Mucosa of stomach (tissue), 1 donor: ENCODE results near the gene EMD.

Experiments used
- H3K27me3 ChIP-seq: one replicate; pipeline ENCODE4 v1.7.0; 2013; ENCODE audit warnings: mild to moderate bottlenecking, low read length; ENCODE audit not compliant: control insufficient read depth, insufficient read depth
- H3K36me3 ChIP-seq: one replicate; pipeline ENCODE4 v1.7.0; 2013; ENCODE audit warnings: low read length; ENCODE audit not compliant: control insufficient read depth, insufficient read depth
- H3K4me1 ChIP-seq: one replicate; pipeline ENCODE4 v1.7.0; 2013; ENCODE audit warnings: mild to moderate bottlenecking, low read length; ENCODE audit not compliant: control insufficient read depth, insufficient read depth
- H3K4me3 ChIP-seq: one replicate; pipeline ENCODE4 v1.7.0; 2013; ENCODE audit warnings: low read length
- H3K9ac ChIP-seq: one replicate; pipeline ENCODE4 v1.7.0; 2013; ENCODE audit warnings: mild to moderate bottlenecking, low read length, moderate library complexity
- H3K9me3 ChIP-seq: one replicate; pipeline ENCODE4 v1.7.0; 2013; ENCODE audit warnings: mild to moderate bottlenecking, low read length, moderate library complexity; ENCODE audit not compliant: control insufficient read depth
- donor health status: Pancreatic carcinoma.

EMD gene

GRCh38 chrX:154357205-154357604 lies 21.9 kb upstream of the EMD start:
- H3K9ac ChIP-seq: no peak overlapping the region
- H3K36me3 ChIP-seq: no peaks in the 10 kb centered on the region

GRCh38 chrX:154358011-154358410 lies 21.1 kb upstream of the EMD start:
- H3K36me3 ChIP-seq: no peaks in the 10 kb centered on the region
- no peaks in the 10 kb centered on the region for H3K27me3 ChIP-seq
- H3K4me3 ChIP-seq: no peak overlapping the region
- H3K9me3 ChIP-seq: no peaks in the 10 kb centered on the region
- no peaks in the 10 kb centered on the region for H3K4me1 ChIP-seq
- H3K9ac ChIP-seq: no peak overlapping the region

More at GRCh38 chrX:154357205-154357604, 21.9 kb upstream of the EMD start:
- Histone ChIP-seq H3K4me3 (no peak overlapping the region), H3K4me1 (no peaks in the 10 kb centered on the region), H3K27me3 (no peaks in the 10 kb centered on the region), H3K9me3 (no peaks in the 10 kb centered on the region)

GRCh38 chrX:154358829-154359228 lies 20.3 kb upstream of the EMD start:
- Histone ChIP-seq H3K9ac (no peak overlapping the region), H3K4me3 (no peak overlapping the region), H3K9me3 (no peaks in the 10 kb centered on the region), H3K27me3 (no peaks in the 10 kb centered on the region), H3K4me1 (no peaks in the 10 kb centered on the region), H3K36me3 (no peaks in the 10 kb centered on the region)

GRCh38 chrX:154359362-154360154 lies 19.5 kb upstream of the EMD start:
- no peaks in the 10 kb centered on the region for H3K36me3 ChIP-seq

GRCh38 chrX:154360155-154360713 lies 18.9 kb upstream of the EMD start:
- H3K36me3 ChIP-seq: no peaks in the 10 kb centered on the region
- no peaks in the 10 kb centered on the region for H3K4me1 ChIP-seq
- H3K4me3 ChIP-seq: no peak overlapping the region
- no peaks in the 10 kb centered on the region for H3K9me3 ChIP-seq
- H3K27me3 ChIP-seq: no peaks in the 10 kb centered on the region
- no peak overlapping the region for H3K9ac ChIP-seq

More at GRCh38 chrX:154359362-154360154, 19.5 kb upstream of the EMD start:
- no peaks in the 10 kb centered on the region for H3K9me3 ChIP-seq
- no peak overlapping the region for H3K9ac ChIP-seq
- no peak overlapping the region for H3K4me3 ChIP-seq
- no peaks in the 10 kb centered on the region for H3K27me3 ChIP-seq
- no peaks in the 10 kb centered on the region for H3K4me1 ChIP-seq

- Histone ChIP-seq H3K27me3 (no peaks in the 10 kb centered on the region), H3K4me3 (no peak overlapping the region), H3K36me3 (no peaks in the 10 kb centered on the region), H3K9ac (no peak overlapping the region), H3K4me1 (no peaks in the 10 kb centered on the region), H3K9me3 (no peaks in the 10 kb centered on the region)
Observed at GRCh38 chrX:154362085-154362742, 16.9 kb upstream of the EMD start.

- Histone ChIP-seq H3K4me3 (no peak overlapping the region), H3K9me3 (no peaks in the 10 kb centered on the region), H3K4me1 (no peaks in the 10 kb centered on the region), H3K9ac (no peak overlapping the region), H3K36me3 (no peaks in the 10 kb centered on the region), H3K27me3 (no peaks in the 10 kb centered on the region)
Observed at GRCh38 chrX:154363706-154364439, 15.2 kb upstream of the EMD start.

- no peaks in the 10 kb centered on the region for H3K9me3 ChIP-seq
- H3K27me3 ChIP-seq: peaks cover 3% of the 10 kb centered on the region
- H3K36me3 ChIP-seq: no peaks in the 10 kb centered on the region
- H3K4me1 ChIP-seq: no peaks in the 10 kb centered on the region
- no peak overlapping the region for H3K9ac ChIP-seq
- H3K4me3 ChIP-seq: no peak overlapping the region
Observed at GRCh38 chrX:154365052-154365600, 14.0 kb upstream of the EMD start.

- H3K4me1 ChIP-seq: no peaks in the 10 kb centered on the region
- no peak overlapping the region for H3K4me3 ChIP-seq
- H3K27me3 ChIP-seq: peaks cover 5% of the 10 kb centered on the region
- no peaks in the 10 kb centered on the region for H3K9me3 ChIP-seq
- H3K9ac ChIP-seq: no peak overlapping the region
- no peaks in the 10 kb centered on the region for H3K36me3 ChIP-seq
Observed at GRCh38 chrX:154365997-154366665, 13.0 kb upstream of the EMD start.

- Histone ChIP-seq H3K36me3 (no peaks in the 10 kb centered on the region), H3K9me3 (no peaks in the 10 kb centered on the region), H3K4me3 (no peak overlapping the region), H3K4me1 (no peaks in the 10 kb centered on the region), H3K27me3 (peaks cover 5% of the 10 kb centered on the region), H3K9ac (no peak overlapping the region)
Observed at GRCh38 chrX:154366666-154367055, 12.4 kb upstream of the EMD start.

- no peak overlapping the region for H3K4me3 ChIP-seq
- H3K9ac ChIP-seq: no peak overlapping the region
- no peaks in the 10 kb centered on the region for H3K4me1 ChIP-seq
- no peaks in the 10 kb centered on the region for H3K9me3 ChIP-seq
- no peaks in the 10 kb centered on the region for H3K36me3 ChIP-seq
- H3K27me3 ChIP-seq: peaks cover 5% of the 10 kb centered on the region
Observed at GRCh38 chrX:154367474-154368308, 11.4 kb upstream of the EMD start.
